GM10266 (cell line): ENCODE results near the gene ALCAM.
"Not testable (repeated sequence)": the region's sequence is repeated elsewhere in the genome, so short reads cannot be mapped to it uniquely, and the experiment has no call there.

ENCODE experiments used
- DNase-seq: peaks from one replicate; pipeline ENCODE4 v3.0.0; 2012; ENCODE audit errors: extremely low spot score
- CTCF ChIP-seq: IDR thresholded peaks from 2 replicates; pipeline ENCODE4 v1.5.1; 2012; ENCODE audit warnings: mild to moderate bottlenecking, low read depth; ENCODE audit not compliant: control insufficient read depth, insufficient read depth; ENCODE audit errors: missing control alignments

The ALCAM gene

GRCh38 chr3:105402287-105402801 lies 35.6 kb downstream of the ALCAM start:
- TF ChIP-seq CTCF, result no peak
- no peak for DNase-seq

GRCh38 chr3:105403034-105403433 lies 36.3 kb downstream of the ALCAM start:
- DNase-seq, result not testable (repeated sequence)

- no peak for DNase-seq
- no peak for TF ChIP-seq CTCF
Measured at GRCh38 chr3:105406268-105406667, 39.6 kb downstream of the ALCAM start.

GRCh38 chr3:105409364-105409763 lies 42.7 kb downstream of the ALCAM start:
- no peak for TF ChIP-seq CTCF
- DNase-seq, result no peak

GRCh38 chr3:105413343-105413887 lies 46.7 kb downstream of the ALCAM start:
- TF ChIP-seq CTCF, result no peak
- DNase-seq, result no peak

GRCh38 chr3:105414841-105415240 lies 48.1 kb downstream of the ALCAM start:
- no peak for DNase-seq
- TF ChIP-seq CTCF, result no peak

GRCh38 chr3:105415951-105416350 lies 49.2 kb downstream of the ALCAM start:
- no peak for TF ChIP-seq CTCF
- DNase-seq, result no peak
